H4 (cell line): ENCODE data around the gene OPCML. TPM values are rescaled to one million over a fixed set of nuclear protein-coding genes. Genes with fewer than 3 reads are reported as not detected.

ENCODE experiments used
- DNase-seq: peaks from one replicate; pipeline ENCODE4 v3.0.0-alpha.2; 2015; ENCODE audit warnings: low spot score
- total RNA-seq: library from RNA; depleted of rRNA; stranded (reverse); fragments of >200 nt; shearing (Covaris generic); gene quantifications from 2 replicates; pipeline ENCODE4 v1.2.3, GENCODE V29; 2014

OPCML gene
- total RNA-seq, 1 experiment from 2014 or later, result 0.12 TPM

- DNase-seq, result peak; percentile 30
Observed at GRCh38 chr11:133134314-133135173, 397.8 kb downstream of the OPCML start.

GRCh38 chr11:133133606-133134005 lies 398.7 kb downstream of the OPCML start:
- no peak for DNase-seq

GRCh38 chr11:133133050-133133449 lies 399.3 kb downstream of the OPCML start:
- DNase-seq, result no peak

- DNase-seq, result no peak
Observed at GRCh38 chr11:133127741-133128140, 404.6 kb downstream of the OPCML start.

- no peak for DNase-seq
Observed at GRCh38 chr11:133123796-133124195, 408.5 kb downstream of the OPCML start.

- DNase-seq, result no peak
Observed at GRCh38 chr11:133123366-133123765, 408.9 kb downstream of the OPCML start.

GRCh38 chr11:133122256-133122655 lies 410.0 kb downstream of the OPCML start:
- no peak for DNase-seq

- no peak for DNase-seq
Observed at GRCh38 chr11:133118563-133119268, 413.6 kb downstream of the OPCML start.

- no peak for DNase-seq
Observed at GRCh38 chr11:133115099-133115498, 417.2 kb downstream of the OPCML start.

- no peak for DNase-seq
Observed at GRCh38 chr11:133107763-133108162, 424.5 kb downstream of the OPCML start.

GRCh38 chr11:133107136-133107535 lies 425.2 kb downstream of the OPCML start:
- no peak for DNase-seq

GRCh38 chr11:133106417-133106816 lies 425.9 kb downstream of the OPCML start:
- DNase-seq, result no peak

- DNase-seq, result no peak
Observed at GRCh38 chr11:133104009-133104744, 428.1 kb downstream of the OPCML start.

GRCh38 chr11:133096981-133097380 lies 435.3 kb downstream of the OPCML start:
- DNase-seq, result no peak

GRCh38 chr11:133086518-133086917 lies 445.8 kb downstream of the OPCML start:
- no peak for DNase-seq

- DNase-seq, result peak; percentile 40
Observed at GRCh38 chr11:133082841-133083488, 449.3 kb downstream of the OPCML start.

GRCh38 chr11:133082453-133082781 lies 449.9 kb downstream of the OPCML start:
- DNase-seq, result peak; percentile 36

- no peak for DNase-seq
Observed at GRCh38 chr11:133081730-133082452, 450.4 kb downstream of the OPCML start.

- DNase-seq, result no peak
Observed at GRCh38 chr11:133081020-133081419, 451.3 kb downstream of the OPCML start.

GRCh38 chr11:133078591-133079404 lies 453.5 kb downstream of the OPCML start:
- peak; percentile 29 for DNase-seq
